Coronary artery (tissue), 2 donors: ENCODE data around the gene SLC22A5.

Experiments
- DNase-seq: peaks from one replicate; pipeline ENCODE4 v3.0.0-alpha.2; 2017; ENCODE audit warnings: low spot score
- H3K27ac ChIP-seq, 2 donors: fragments of 200-600 bp; sonication (generic); one replicate each; pipeline ENCODE4 v1.5.1; 2016 to 2019
- H3K4me3 ChIP-seq: fragments of 200-600 bp; sonication (generic); 2 replicates; pipeline ENCODE4 v1.5.1; 2016; ENCODE audit warnings: mild to moderate bottlenecking, moderate library complexity
- CTCF ChIP-seq: fragments of 200-600 bp; sonication (generic); IDR thresholded peaks from one replicate; pipeline ENCODE4 v1.5.1; 2019; ENCODE audit warnings: antibody characterized with exemption

Gene SLC22A5

GRCh38 chr5:132439521-132440089 lies 70.1 kb downstream of the SLC22A5 start:
- TF ChIP-seq CTCF = no peak
- Histone ChIP-seq H3K4me3 (no peak overlapping the region), H3K27ac (peak overlapping the region; percentile 64 to 78)
- no peak for DNase-seq

GRCh38 chr5:132444061-132444460 lies 74.6 kb downstream of the SLC22A5 start:
- TF ChIP-seq CTCF = no peak
- no peak for DNase-seq
- no peak overlapping the region for H3K27ac ChIP-seq

More at GRCh38 chr5:132444061-132444460, 74.6 kb downstream of the SLC22A5 start:
- no peak overlapping the region for H3K4me3 ChIP-seq
